ENCODE results near the gene F13A1. TPM values are rescaled to one million over a fixed set of nuclear protein-coding genes. Genes with fewer than 3 reads are reported as not detected.

The F13A1 gene
- total RNA-seq, 1 donor from 2014 or later = 0.56 TPM

- Mint-ChIP-seq H3K27ac (no peak overlapping the region), H3K36me3 (no peaks in the 10 kb centered on the region), H3K27me3 (ENCODE audit: low read depth) (peaks cover 86% of the 10 kb centered on the region), H3K9me3 (no peaks in the 10 kb centered on the region), H3K4me3 (no peak overlapping the region), H3K4me1 (no peaks in the 10 kb centered on the region)
- no peak for TF ChIP-seq CTCF (IDR thresholded peaks at IDR 0.05; ENCODE audit: unreplicated experiment)
- DNase-seq (ENCODE audit: low spot score in 2 of 2, unreplicated experiment in 2 of 2) = no peak
Observed at GRCh38 chr6:6317825-6318733, 2.4 kb downstream of the F13A1 start.

GRCh38 chr6:6317386-6317785 is 3.1 kb downstream of the F13A1 start:
- Mint-ChIP-seq H3K27ac (no peak overlapping the region), H3K4me3 (no peak overlapping the region), H3K36me3 (no peaks in the 10 kb centered on the region), H3K9me3 (no peaks in the 10 kb centered on the region), H3K27me3 (ENCODE audit: low read depth) (peaks cover 82% of the 10 kb centered on the region), H3K4me1 (no peaks in the 10 kb centered on the region)
- DNase-seq (ENCODE audit: low spot score in 2 of 2, unreplicated experiment in 2 of 2) = no peak
- no peak for TF ChIP-seq CTCF (IDR thresholded peaks at IDR 0.05; ENCODE audit: unreplicated experiment)

GRCh38 chr6:6315660-6316059 is 4.8 kb downstream of the F13A1 start:
- Mint-ChIP-seq H3K27ac (no peak overlapping the region), H3K9me3 (no peaks in the 10 kb centered on the region), H3K4me3 (no peak overlapping the region), H3K36me3 (no peaks in the 10 kb centered on the region), H3K4me1 (no peaks in the 10 kb centered on the region), H3K27me3 (ENCODE audit: low read depth) (peaks cover 67% of the 10 kb centered on the region)
- peak; percentile 82 for TF ChIP-seq CTCF (IDR thresholded peaks at IDR 0.05; ENCODE audit: unreplicated experiment)
- peak in 1 of 2 experiments; percentile 49 for DNase-seq (ENCODE audit: low spot score in 2 of 2, unreplicated experiment in 2 of 2)

GRCh38 chr6:6314596-6314995 is 5.9 kb downstream of the F13A1 start:
- Mint-ChIP-seq H3K4me3 (no peak overlapping the region), H3K27me3 (ENCODE audit: low read depth) (peaks cover 61% of the 10 kb centered on the region), H3K27ac (no peak overlapping the region), H3K4me1 (no peaks in the 10 kb centered on the region), H3K9me3 (no peaks in the 10 kb centered on the region), H3K36me3 (no peaks in the 10 kb centered on the region)
- no peak for DNase-seq (ENCODE audit: low spot score in 2 of 2, unreplicated experiment in 2 of 2)
- no peak for TF ChIP-seq CTCF (IDR thresholded peaks at IDR 0.05; ENCODE audit: unreplicated experiment)

GRCh38 chr6:6312901-6313441 is 7.5 kb downstream of the F13A1 start:
- no peak overlapping the region for H3K4me3 Mint-ChIP-seq
- no peak overlapping the region for H3K27ac Mint-ChIP-seq
- peaks cover 55% of the 10 kb centered on the region for H3K27me3 Mint-ChIP-seq (ENCODE audit: low read depth)
- H3K36me3 Mint-ChIP-seq = no peaks in the 10 kb centered on the region
- DNase-seq (ENCODE audit: low spot score in 2 of 2, unreplicated experiment in 2 of 2) = no peak
- H3K9me3 Mint-ChIP-seq = no peaks in the 10 kb centered on the region
- no peak for TF ChIP-seq CTCF (IDR thresholded peaks at IDR 0.05; ENCODE audit: unreplicated experiment)
- H3K4me1 Mint-ChIP-seq = no peaks in the 10 kb centered on the region

All from mesothelial cell of epicardium (in vitro differentiated cells).